Prostate gland (tissue), 2 donors: ENCODE results near the gene VSIG8.

Source experiments
- POLR2A ChIP-seq: fragments of 450-650 bp; IDR thresholded peaks from one replicate; pipeline ENCODE4 v1.6.1; 2016; ENCODE audit warnings: antibody characterized with exemption, mild to moderate bottlenecking
- POLR2AphosphoS5 ChIP-seq: sonication (generic); formaldehyde crosslinking; IDR thresholded peaks from one replicate; pipeline ENCODE4 v1.6.1; 2017; ENCODE audit warnings: antibody characterized with exemption
- TF ChIP-seq, protein P1 (sequence below), 4 experiments: fragments of 200-600 bp in 2 of 4; fragments of 450-650 bp in 2 of 4; sonication (generic) in 2 of 4; IDR thresholded peaks; 1 replicate in 3 of 4; 2 replicates in 1 of 4; pipeline ENCODE4 v1.5.1; 2016 to 2019; ENCODE audit warnings: antibody characterized with exemption in 4 of 4, mild to moderate bottlenecking in 2 of 4, moderate library complexity in 2 of 4

DNA sequence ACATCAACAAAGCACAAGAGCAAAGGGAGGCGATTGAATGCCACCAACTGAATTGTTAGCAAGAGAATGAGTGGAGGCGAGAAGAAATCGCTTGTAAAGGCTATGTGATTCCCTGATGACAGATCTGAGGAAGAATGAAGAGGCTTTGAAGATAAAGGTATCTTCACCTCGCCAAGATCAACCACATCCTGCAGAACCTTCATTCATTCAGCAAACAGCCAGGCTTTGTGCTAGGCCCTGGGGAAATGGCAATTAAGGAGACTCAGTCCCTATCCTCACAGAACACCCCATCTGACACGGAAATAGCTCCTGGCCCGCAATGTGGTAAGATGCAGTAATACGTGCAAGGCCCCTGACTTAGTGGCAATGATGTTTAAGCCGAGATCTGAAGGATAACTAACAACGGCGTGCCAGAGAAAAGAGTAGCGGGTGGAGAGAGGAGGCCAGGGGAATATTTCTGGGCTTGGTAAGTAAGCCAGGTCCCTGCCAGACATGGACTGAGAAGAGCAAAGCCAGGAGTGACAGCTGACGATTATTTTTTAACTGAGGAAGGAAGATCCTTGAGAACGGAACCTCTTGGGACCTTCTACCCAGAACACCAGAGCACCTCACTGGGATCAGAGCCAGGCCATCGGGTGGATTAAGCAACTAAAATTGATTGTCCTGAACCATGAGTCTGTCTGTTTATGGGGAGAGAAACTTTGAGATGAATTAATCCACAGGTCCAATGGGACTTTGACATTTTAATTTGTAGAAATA, 4.6 kb upstream of the VSIG8 start:
- TF ChIP-seq, protein P1, sequence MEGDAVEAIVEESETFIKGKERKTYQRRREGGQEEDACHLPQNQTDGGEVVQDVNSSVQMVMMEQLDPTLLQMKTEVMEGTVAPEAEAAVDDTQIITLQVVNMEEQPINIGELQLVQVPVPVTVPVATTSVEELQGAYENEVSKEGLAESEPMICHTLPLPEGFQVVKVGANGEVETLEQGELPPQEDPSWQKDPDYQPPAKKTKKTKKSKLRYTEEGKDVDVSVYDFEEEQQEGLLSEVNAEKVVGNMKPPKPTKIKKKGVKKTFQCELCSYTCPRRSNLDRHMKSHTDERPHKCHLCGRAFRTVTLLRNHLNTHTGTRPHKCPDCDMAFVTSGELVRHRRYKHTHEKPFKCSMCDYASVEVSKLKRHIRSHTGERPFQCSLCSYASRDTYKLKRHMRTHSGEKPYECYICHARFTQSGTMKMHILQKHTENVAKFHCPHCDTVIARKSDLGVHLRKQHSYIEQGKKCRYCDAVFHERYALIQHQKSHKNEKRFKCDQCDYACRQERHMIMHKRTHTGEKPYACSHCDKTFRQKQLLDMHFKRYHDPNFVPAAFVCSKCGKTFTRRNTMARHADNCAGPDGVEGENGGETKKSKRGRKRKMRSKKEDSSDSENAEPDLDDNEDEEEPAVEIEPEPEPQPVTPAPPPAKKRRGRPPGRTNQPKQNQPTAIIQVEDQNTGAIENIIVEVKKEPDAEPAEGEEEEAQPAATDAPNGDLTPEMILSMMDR (IDR thresholded peaks at IDR 0.05), result no peak
- TF ChIP-seq POLR2A (no peak), POLR2AphosphoS5 (no peak)
